ENCODE measurements around the gene UXT.

GRCh38 chrX:47637546-47638195, 21.3 kb downstream of the UXT start:
- TF ChIP-seq CTCF (IDR thresholded peaks at IDR 0.05) (no peak), POLR2A (IDR thresholded peaks at IDR 0.05) (no peak)

All from right lobe of liver (tissue), 4 donors.